Measurements from ENCODE around the gene PDZD8.

Gene PDZD8

GRCh38 chr10:117262903-117263293 lies 112.3 kb downstream of the PDZD8 start:
- no peak overlapping the region for H3K27ac ChIP-seq
- TF ChIP-seq ZFX (IDR thresholded peaks at IDR 0.05; ENCODE audit: borderline replicate concordance) (no peak), CTCF (IDR thresholded peaks at IDR 0.05) (no peak)

GRCh38 chr10:117262291-117262902 lies 112.8 kb downstream of the PDZD8 start:
- H3K27ac ChIP-seq: no peak overlapping the region
- TF ChIP-seq CTCF (IDR thresholded peaks at IDR 0.05) (no peak), ZFX (IDR thresholded peaks at IDR 0.05; ENCODE audit: borderline replicate concordance) (no peak)

GRCh38 chr10:117261501-117261900 lies 113.7 kb downstream of the PDZD8 start:
- H3K27ac ChIP-seq: no peak overlapping the region

GRCh38 chr10:117260084-117260483 lies 115.2 kb downstream of the PDZD8 start:
- TF ChIP-seq CTCF (IDR thresholded peaks at IDR 0.05): no peak
- H3K27ac ChIP-seq: no peak overlapping the region

More at GRCh38 chr10:117261501-117261900, 113.7 kb downstream of the PDZD8 start:
- TF ChIP-seq ZFX (IDR thresholded peaks at IDR 0.05; ENCODE audit: borderline replicate concordance): no peak
- no peak for TF ChIP-seq CTCF (IDR thresholded peaks at IDR 0.05)

GRCh38 chr10:117259279-117259678 lies 116.0 kb downstream of the PDZD8 start:
- TF ChIP-seq CTCF (IDR thresholded peaks at IDR 0.05) (no peak), ZFX (IDR thresholded peaks at IDR 0.05; ENCODE audit: borderline replicate concordance) (no peak)
- H3K27ac ChIP-seq: no peak overlapping the region

GRCh38 chr10:117257721-117258120 lies 117.5 kb downstream of the PDZD8 start:
- TF ChIP-seq CTCF (IDR thresholded peaks at IDR 0.05): no peak
- TF ChIP-seq ZFX (IDR thresholded peaks at IDR 0.05; ENCODE audit: borderline replicate concordance): no peak
- H3K27ac ChIP-seq: no peak overlapping the region

- TF ChIP-seq ZFX (IDR thresholded peaks at IDR 0.05; ENCODE audit: borderline replicate concordance) (no peak), CTCF (IDR thresholded peaks at IDR 0.05) (no peak)
- H3K27ac ChIP-seq: no peak overlapping the region
Measured at GRCh38 chr10:117256910-117257309, 118.3 kb downstream of the PDZD8 start.

Data from 22Rv1 (cell line).